GM20000 (cell line): Measurements from ENCODE around the gene DNMT3A.

Experiments
- DNase-seq: peaks from one replicate; pipeline ENCODE4 v3.0.0; 2012; ENCODE audit warnings: low spot score
- CTCF ChIP-seq: IDR thresholded peaks from 2 replicates; pipeline ENCODE4 v1.5.1; 2012; ENCODE audit warnings: mild to moderate bottlenecking, control low read depth; ENCODE audit errors: extremely low read depth, missing control alignments

The DNMT3A gene

GRCh38 chr2:25376750-25377621 is 35.3 kb upstream of the DNMT3A start:
- peak; percentile 96 for DNase-seq
- peak; percentile 92 for TF ChIP-seq CTCF

- DNase-seq = no peak
- no peak for TF ChIP-seq CTCF
Observed at GRCh38 chr2:25375989-25376545, 34.3 kb upstream of the DNMT3A start.

- no peak for DNase-seq
- no peak for TF ChIP-seq CTCF
Observed at GRCh38 chr2:25375371-25375988, 33.8 kb upstream of the DNMT3A start.

GRCh38 chr2:25374827-25375226 is 33.1 kb upstream of the DNMT3A start:
- no peak for TF ChIP-seq CTCF
- no peak for DNase-seq

GRCh38 chr2:25374411-25374810 is 32.7 kb upstream of the DNMT3A start:
- no peak for DNase-seq
- no peak for TF ChIP-seq CTCF

GRCh38 chr2:25373269-25373981 is 31.7 kb upstream of the DNMT3A start:
- DNase-seq = no peak
- no peak for TF ChIP-seq CTCF
